Measurements from ENCODE around the gene SCN10A.
A peak's percentile ranks its signal among the peaks of the same experiment; 100 is the strongest.

The SCN10A gene

GRCh38 chr3:38836561-38836960 is 20.5 kb upstream of the SCN10A start:
- no peak overlapping the region for H3K4me3 ChIP-seq (ENCODE audit: low read depth, low read length)
- DNase-seq (ENCODE audit: low read depth, low spot score) = no peak
- no peak for TF ChIP-seq CTCF (IDR thresholded peaks at IDR 0.05; ENCODE audit: insufficient read depth, low read length, missing control alignments)
- ChIA-PET POLR2A (no interaction called here), CTCF (interaction anchor here (1.0 to 1.4 kb wide), 2 partner anchors 97 to 315 kb away, joined by 3 read pairs; no protein-coding TSS in a partner anchor)

- POLR2A ChIA-PET = no interaction called here
- TF ChIP-seq CTCF (IDR thresholded peaks at IDR 0.05; ENCODE audit: insufficient read depth, low read length, missing control alignments) = no peak
- H3K4me3 ChIP-seq (ENCODE audit: low read depth, low read length) = no peak overlapping the region
- DNase-seq (ENCODE audit: low read depth, low spot score) = no peak
- CTCF ChIA-PET = interaction anchor here (1.0 to 2.8 kb wide), 3 partner anchors 8 to 315 kb away, joined by 3 to 13 read pairs (median 3); no protein-coding TSS in a partner anchor
These were observed 19.9 kb upstream of the SCN10A start for GRCh38 chr3:38835939-38836338.

GRCh38 chr3:38834717-38835116 is 18.7 kb upstream of the SCN10A start:
- POLR2A ChIA-PET = no interaction called here
- no peak for DNase-seq (ENCODE audit: low read depth, low spot score)
- no peak overlapping the region for H3K4me3 ChIP-seq (ENCODE audit: low read depth, low read length)
- CTCF ChIA-PET = interaction anchor here (1.1 to 2.8 kb wide), 2 partner anchors 9 to 313 kb away, joined by 4 to 13 read pairs; no protein-coding TSS in a partner anchor
- TF ChIP-seq CTCF (IDR thresholded peaks at IDR 0.05; ENCODE audit: insufficient read depth, low read length, missing control alignments) = no peak

- no peak for TF ChIP-seq CTCF (IDR thresholded peaks at IDR 0.05; ENCODE audit: insufficient read depth, low read length, missing control alignments)
- CTCF ChIA-PET = interaction anchor here (2.8 kb wide), 1 partner anchor 9 kb away, joined by 13 read pairs; no protein-coding TSS in a partner anchor
- POLR2A ChIA-PET = no interaction called here
These were observed 18.1 kb upstream of the SCN10A start for GRCh38 chr3:38834110-38834509.

GRCh38 chr3:38829404-38829803 is 13.4 kb upstream of the SCN10A start:
- DNase-seq (ENCODE audit: low read depth, low spot score) = peak; percentile 38
- ChIA-PET CTCF (interaction anchor here (1.0 to 1.4 kb wide), 4 partner anchors 9 to 309 kb away, joined by 3 to 5 read pairs (median 4); no protein-coding TSS in a partner anchor), POLR2A (interaction anchor here (1.0 kb wide), 1 partner anchor 9 kb away, joined by 3 read pairs; no protein-coding TSS in a partner anchor)
- H3K4me3 ChIP-seq (ENCODE audit: low read depth, low read length) = no peak overlapping the region
- TF ChIP-seq CTCF (IDR thresholded peaks at IDR 0.05; ENCODE audit: insufficient read depth, low read length, missing control alignments) = no peak

More at GRCh38 chr3:38834110-38834509, 18.1 kb upstream of the SCN10A start:
- peak; percentile 26 for DNase-seq (ENCODE audit: low read depth, low spot score)
- H3K4me3 ChIP-seq (ENCODE audit: low read depth, low read length) = no peak overlapping the region

GRCh38 chr3:38828681-38829080 is 12.7 kb upstream of the SCN10A start:
- POLR2A ChIA-PET = interaction anchor here (1.0 kb wide), 1 partner anchor 9 kb away, joined by 3 read pairs; no protein-coding TSS in a partner anchor
- no peak overlapping the region for H3K4me3 ChIP-seq (ENCODE audit: low read depth, low read length)
- CTCF ChIA-PET = interaction anchor here (1.3 to 1.4 kb wide), 2 partner anchors 9 to 15 kb away, joined by 4 to 5 read pairs; no protein-coding TSS in a partner anchor
- TF ChIP-seq CTCF (IDR thresholded peaks at IDR 0.05; ENCODE audit: insufficient read depth, low read length, missing control alignments) = no peak
- DNase-seq (ENCODE audit: low read depth, low spot score) = no peak
